GM18870 (cell line): ENCODE results near the gene UBE2F.
"Not testable (repeated sequence)": the region's sequence is repeated elsewhere in the genome, so short reads cannot be mapped to it uniquely, and the experiment has no call there.

Experiments
- ATAC-seq: cut with Tn5 transposase; IDR thresholded peaks from one replicate; pipeline ENCODE4 v1.9.1; 2021; ENCODE audit warnings: moderate library complexity; ENCODE audit not compliant: unreplicated experiment

Gene UBE2F

GRCh38 chr2:237978058-237978712, 11.4 kb downstream of the UBE2F start:
- ATAC-seq: no peak

GRCh38 chr2:237979331-237979730, 12.5 kb downstream of the UBE2F start:
- ATAC-seq: no peak

- ATAC-seq: no peak
Observed at GRCh38 chr2:237980087-237980486, 13.3 kb downstream of the UBE2F start.

- ATAC-seq: no peak
Observed at GRCh38 chr2:237980751-237981150, 13.9 kb downstream of the UBE2F start.

GRCh38 chr2:237981621-237982020, 14.8 kb downstream of the UBE2F start:
- not testable (repeated sequence) for ATAC-seq

- no peak for ATAC-seq
Observed at GRCh38 chr2:237982039-237982725, 15.4 kb downstream of the UBE2F start.

GRCh38 chr2:237983922-237984321, 17.1 kb downstream of the UBE2F start:
- no peak for ATAC-seq

GRCh38 chr2:237987268-237987667, 20.5 kb downstream of the UBE2F start:
- no peak for ATAC-seq

GRCh38 chr2:237993701-237994100, 26.9 kb downstream of the UBE2F start:
- no peak for ATAC-seq

GRCh38 chr2:237995036-237995435, 28.2 kb downstream of the UBE2F start:
- ATAC-seq: no peak

GRCh38 chr2:237996021-237996593, 29.3 kb downstream of the UBE2F start:
- no peak for ATAC-seq

- ATAC-seq: no peak
Observed at GRCh38 chr2:237997521-237997920, 30.7 kb downstream of the UBE2F start.

- ATAC-seq: peak; percentile 86
Observed at GRCh38 chr2:237998530-237998929, 31.7 kb downstream of the UBE2F start.

- ATAC-seq: no peak
Observed at GRCh38 chr2:238003234-238004031, 36.6 kb downstream of the UBE2F start.

- ATAC-seq: no peak
Observed at GRCh38 chr2:238004077-238004830, 37.4 kb downstream of the UBE2F start.

- ATAC-seq: no peak
Observed at GRCh38 chr2:238005528-238005927, 38.7 kb downstream of the UBE2F start.

- no peak for ATAC-seq
Observed at GRCh38 chr2:238006510-238006909, 39.7 kb downstream of the UBE2F start.

GRCh38 chr2:238007924-238008323, 41.1 kb downstream of the UBE2F start:
- ATAC-seq: no peak

- ATAC-seq: no peak
Observed at GRCh38 chr2:238009563-238009962, 42.7 kb downstream of the UBE2F start.

GRCh38 chr2:238010572-238010971, 43.8 kb downstream of the UBE2F start:
- no peak for ATAC-seq

- ATAC-seq: no peak
Observed at GRCh38 chr2:238013806-238014205, 47.0 kb downstream of the UBE2F start.
